ENCODE data around the gene COQ8B.

- TF ChIP-seq CTCF (IDR thresholded peaks at IDR 0.05) (no peak), POLR2A (IDR thresholded peaks at IDR 0.05) (no peak)
Measured at GRCh38 chr19:40763963-40764362, 47.3 kb upstream of the COQ8B start.

Data from lower leg skin (tissue), 3 donors.